Mesendoderm (in vitro differentiated cells): ENCODE measurements around the gene TDP1.

Experiments
- DNase-seq: peaks from one replicate; pipeline ENCODE4 v3.0.0; 2013
- H2AK5ac ChIP-seq: 2 replicates; pipeline ENCODE4 v1.6.1; 2013; ENCODE audit warnings: low read length, inconsistent platforms
- H2BK120ac ChIP-seq: 2 replicates; pipeline ENCODE4 v1.6.1; 2013; ENCODE audit warnings: low read depth, mild to moderate bottlenecking, low read length, moderate library complexity, mixed read lengths
- H2BK15ac ChIP-seq: replicated peaks from 2 replicates; pipeline ENCODE4 v1.6.1; 2013; ENCODE audit warnings: low read depth, mild to moderate bottlenecking, moderate library complexity
- H2BK5ac ChIP-seq: 2 replicates; pipeline ENCODE4 v1.6.1; 2013; ENCODE audit warnings: low read length, inconsistent platforms
- H3K18ac ChIP-seq: 2 replicates; pipeline ENCODE4 v1.6.1; 2013; ENCODE audit warnings: mild to moderate bottlenecking, low read length, mixed read lengths
- H3K23ac ChIP-seq: one replicate; pipeline ENCODE4 v1.6.1; 2013; ENCODE audit warnings: low read length
- H3K27ac ChIP-seq: 2 replicates; pipeline ENCODE4 v1.5.1; 2013; ENCODE audit warnings: low read depth, mild to moderate bottlenecking, inconsistent platforms, low read length, moderate library complexity
- H3K27me3 ChIP-seq: 2 replicates; pipeline ENCODE4 v1.6.1; 2013; ENCODE audit warnings: low read length, control low read depth, mild to moderate bottlenecking, inconsistent platforms; ENCODE audit not compliant: insufficient read depth, poor library complexity
- H3K36me3 ChIP-seq: 2 replicates; pipeline ENCODE4 v1.6.1; 2013; ENCODE audit warnings: low read length, inconsistent platforms; ENCODE audit not compliant: control insufficient read depth, insufficient read depth
- H3K4ac ChIP-seq: one replicate; pipeline ENCODE4 v1.6.1; 2013; ENCODE audit warnings: low read depth, mild to moderate bottlenecking, low read length, moderate library complexity
- H3K4me1 ChIP-seq: 2 replicates; pipeline ENCODE4 v1.6.1; 2013; ENCODE audit warnings: low read depth, low read length, inconsistent platforms; ENCODE audit not compliant: control insufficient read depth
- H3K4me2 ChIP-seq: 2 replicates; pipeline ENCODE4 v1.6.1; 2013; ENCODE audit warnings: low read length
- H3K4me3 ChIP-seq: 2 replicates; pipeline ENCODE4 v1.5.1; 2013; ENCODE audit warnings: mild to moderate bottlenecking, low read length
- H3K56ac ChIP-seq: one replicate; pipeline ENCODE4 v1.6.1; 2013; ENCODE audit warnings: low read length
- H3K79me1 ChIP-seq: 2 replicates; pipeline ENCODE4 v1.6.1; 2013; ENCODE audit warnings: low read length, inconsistent platforms
- H3K79me2 ChIP-seq: 2 replicates; pipeline ENCODE4 v1.6.1; 2013; ENCODE audit warnings: mild to moderate bottlenecking, low read length; ENCODE audit not compliant: control insufficient read depth, insufficient read depth
- H3K9ac ChIP-seq: 2 replicates; pipeline ENCODE4 v1.6.1; 2013; ENCODE audit warnings: low read length, inconsistent platforms
- H4K5ac ChIP-seq: one replicate; pipeline ENCODE4 v1.6.1; 2013; ENCODE audit warnings: low read length
- H4K8ac ChIP-seq: one replicate; pipeline ENCODE4 v1.6.1; 2013; ENCODE audit warnings: low read depth, mild to moderate bottlenecking, control low read depth, low read length, moderate library complexity
- WGBS: extraction: QIAGEN DNeasy Blood & Tissue Kit; methylation state at CpG from one replicate; pipeline ENCODE4 v1.1.7; 2013; ENCODE audit warnings: low lambda C conversion rate, missing lambda C conversion rate; ENCODE audit not compliant: insufficient coverage; ENCODE audit errors: extremely low coverage; 5-methylcytosine and 5-hydroxymethylcytosine counted together

Gene TDP1

GRCh38 chr14:89988787-89989186 lies 33.1 kb downstream of the TDP1 start:
- no peak overlapping the region for H3K23ac ChIP-seq
- H3K79me2 ChIP-seq: no peaks in the 10 kb centered on the region
- H3K27ac ChIP-seq: no peak overlapping the region
- no peaks in the 10 kb centered on the region for H3K27me3 ChIP-seq
- H3K79me1 ChIP-seq: no peaks in the 10 kb centered on the region
- no peak overlapping the region for H2AK5ac ChIP-seq
- no peak overlapping the region for H3K4me2 ChIP-seq
- no peak overlapping the region for H4K5ac ChIP-seq
- H2BK120ac ChIP-seq: no peak overlapping the region
- H3K36me3 ChIP-seq: peaks cover 2% of the 10 kb centered on the region
- peak overlapping the region; percentile 31 for H3K4ac ChIP-seq
- no peak overlapping the region for H2BK5ac ChIP-seq
- no peak overlapping the region for H3K4me3 ChIP-seq
- H3K9ac ChIP-seq: no peak overlapping the region
- H2BK15ac ChIP-seq: no peak overlapping the region
- H3K56ac ChIP-seq: no peak overlapping the region
- no CpG with 5 or more reads among the region's 5 CpGs for WGBS
- no peak overlapping the region for H3K18ac ChIP-seq
- H3K4me1 ChIP-seq: peaks cover 8% of the 10 kb centered on the region
- DNase-seq: no peak
- peak overlapping the region; percentile 76 for H4K8ac ChIP-seq

- H3K4me1 ChIP-seq: peaks cover 8% of the 10 kb centered on the region
- no peaks in the 10 kb centered on the region for H3K79me1 ChIP-seq
- H3K4me3 ChIP-seq: no peak overlapping the region
- H2BK120ac ChIP-seq: no peak overlapping the region
- DNase-seq: no peak
- H4K5ac ChIP-seq: no peak overlapping the region
- no peak overlapping the region for H3K4ac ChIP-seq
- peaks cover 6% of the 10 kb centered on the region for H3K36me3 ChIP-seq
- H3K4me2 ChIP-seq: no peak overlapping the region
- H2AK5ac ChIP-seq: no peak overlapping the region
- no peak overlapping the region for H2BK15ac ChIP-seq
- no peak overlapping the region for H3K23ac ChIP-seq
- no peak overlapping the region for H3K9ac ChIP-seq
- no peak overlapping the region for H2BK5ac ChIP-seq
- no peaks in the 10 kb centered on the region for H3K27me3 ChIP-seq
- H3K27ac ChIP-seq: no peak overlapping the region
- H3K79me2 ChIP-seq: no peaks in the 10 kb centered on the region
- no peak overlapping the region for H3K18ac ChIP-seq
- H4K8ac ChIP-seq: no peak overlapping the region
- no peak overlapping the region for H3K56ac ChIP-seq
- no CpG with 5 or more reads among the region's 5 CpGs for WGBS
Observed at GRCh38 chr14:89990218-89990617, 34.5 kb downstream of the TDP1 start.

GRCh38 chr14:89990623-89991275 lies 35.0 kb downstream of the TDP1 start:
- H4K5ac ChIP-seq: no peak overlapping the region
- H3K23ac ChIP-seq: no peak overlapping the region
- H3K4me2 ChIP-seq: no peak overlapping the region
- H2BK120ac ChIP-seq: no peak overlapping the region
- H3K4me3 ChIP-seq: no peak overlapping the region
- no peak overlapping the region for H4K8ac ChIP-seq
- no peak overlapping the region for H2AK5ac ChIP-seq
- DNase-seq: no peak
- no peaks in the 10 kb centered on the region for H3K79me2 ChIP-seq
- H3K9ac ChIP-seq: no peak overlapping the region
- H2BK15ac ChIP-seq: no peak overlapping the region
- peaks cover 6% of the 10 kb centered on the region for H3K36me3 ChIP-seq
- peaks cover 8% of the 10 kb centered on the region for H3K4me1 ChIP-seq
- H3K56ac ChIP-seq: no peak overlapping the region
- H3K4ac ChIP-seq: no peak overlapping the region
- no peak overlapping the region for H3K18ac ChIP-seq
- no peaks in the 10 kb centered on the region for H3K79me1 ChIP-seq
- no peaks in the 10 kb centered on the region for H3K27me3 ChIP-seq
- no peak overlapping the region for H2BK5ac ChIP-seq
- H3K27ac ChIP-seq: no peak overlapping the region
- no CpG with 5 or more reads among the region's 2 CpGs for WGBS

GRCh38 chr14:89992273-89992672 lies 36.5 kb downstream of the TDP1 start:
- Histone ChIP-seq H3K56ac (no peak overlapping the region), H3K79me1 (no peaks in the 10 kb centered on the region), H3K4me3 (no peak overlapping the region), H4K8ac (no peak overlapping the region), H2BK5ac (no peak overlapping the region), H3K79me2 (no peaks in the 10 kb centered on the region), H2BK120ac (no peak overlapping the region), H2BK15ac (no peak overlapping the region), H3K4me1 (peaks cover 4% of the 10 kb centered on the region), H3K36me3 (peaks cover 7% of the 10 kb centered on the region), H4K5ac (no peak overlapping the region), H3K4ac (no peak overlapping the region), H3K23ac (no peak overlapping the region), H3K9ac (no peak overlapping the region), H2AK5ac (no peak overlapping the region), H3K4me2 (no peak overlapping the region), H3K27me3 (no peaks in the 10 kb centered on the region), H3K18ac (no peak overlapping the region), H3K27ac (no peak overlapping the region)
- no peak for DNase-seq
- WGBS: no CpG with 5 or more reads among the region's 3 CpGs

GRCh38 chr14:89996963-89997362 lies 41.2 kb downstream of the TDP1 start:
- Histone ChIP-seq H3K4me1 (no peaks in the 10 kb centered on the region), H2BK15ac (no peak overlapping the region), H3K27me3 (no peaks in the 10 kb centered on the region), H3K4me2 (no peak overlapping the region), H3K79me2 (no peaks in the 10 kb centered on the region), H4K8ac (no peak overlapping the region), H2BK120ac (no peak overlapping the region), H3K36me3 (peaks cover 7% of the 10 kb centered on the region), H3K9ac (no peak overlapping the region), H2BK5ac (no peak overlapping the region), H3K18ac (no peak overlapping the region), H3K27ac (no peak overlapping the region), H3K4me3 (no peak overlapping the region), H3K23ac (no peak overlapping the region), H4K5ac (no peak overlapping the region), H3K79me1 (no peaks in the 10 kb centered on the region), H2AK5ac (no peak overlapping the region), H3K56ac (no peak overlapping the region), H3K4ac (no peak overlapping the region)
- no peak for DNase-seq
- no CpG with 5 or more reads among the region's 1 CpG for WGBS

- Histone ChIP-seq H3K79me1 (no peaks in the 10 kb centered on the region), H2AK5ac (no peak overlapping the region), H3K4me1 (no peaks in the 10 kb centered on the region), H2BK5ac (no peak overlapping the region), H3K9ac (no peak overlapping the region), H3K56ac (no peak overlapping the region), H3K4me3 (no peak overlapping the region), H2BK120ac (no peak overlapping the region), H4K8ac (no peak overlapping the region), H3K79me2 (no peaks in the 10 kb centered on the region), H3K27me3 (no peaks in the 10 kb centered on the region), H3K27ac (no peak overlapping the region), H3K4me2 (no peak overlapping the region), H3K36me3 (peaks cover 2% of the 10 kb centered on the region), H3K18ac (no peak overlapping the region), H4K5ac (no peak overlapping the region), H3K4ac (no peak overlapping the region), H2BK15ac (no peak overlapping the region), H3K23ac (no peak overlapping the region)
- no peak for DNase-seq
- WGBS: no CpG with 5 or more reads among the region's 2 CpGs
Observed at GRCh38 chr14:90000935-90001334, 45.2 kb downstream of the TDP1 start.
